Stimulated activated CD4-positive, alpha-beta T cell treated with anti-CD3 and anti-CD28 coated beads, Interleukin-12 subunit alpha, Interleukin-12 subunit beta, amount 100 ng/mL, for 24 hours (primary cell): Measurements from ENCODE around the gene P2RX4.
"Not testable (repeated sequence)": the region's sequence is repeated elsewhere in the genome, so short reads cannot be mapped to it uniquely, and the experiment has no call there.

Experiments used
- DNase-seq, 2 experiments: peaks; one replicate each; pipeline ENCODE4 v3.0.0-alpha.2; 2020; ENCODE audit warnings: low read depth in 2 of 2

Gene P2RX4

DNA sequence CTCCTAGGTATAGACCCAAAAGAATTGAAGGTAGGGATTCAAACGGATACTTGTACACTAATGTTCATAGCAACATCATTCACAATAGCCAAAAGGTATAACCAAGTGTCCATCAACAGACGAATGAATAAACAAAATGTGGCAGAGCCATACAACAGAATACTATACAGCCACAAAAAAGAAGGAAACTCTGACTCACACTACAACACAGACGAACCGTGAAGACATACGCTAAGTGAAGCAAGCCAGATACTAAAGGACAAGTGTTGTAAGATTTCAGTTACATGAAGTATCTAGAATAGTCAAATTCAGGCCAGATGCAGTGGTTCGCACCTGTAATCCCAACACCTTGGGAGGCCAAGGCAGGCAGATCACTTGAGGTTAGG, 67.4 kb downstream of the P2RX4 start:
- DNase-seq: no peak

- no peak for DNase-seq
Observed at GRCh38 chr12:121278169-121279070, 68.5 kb downstream of the P2RX4 start.

DNA sequence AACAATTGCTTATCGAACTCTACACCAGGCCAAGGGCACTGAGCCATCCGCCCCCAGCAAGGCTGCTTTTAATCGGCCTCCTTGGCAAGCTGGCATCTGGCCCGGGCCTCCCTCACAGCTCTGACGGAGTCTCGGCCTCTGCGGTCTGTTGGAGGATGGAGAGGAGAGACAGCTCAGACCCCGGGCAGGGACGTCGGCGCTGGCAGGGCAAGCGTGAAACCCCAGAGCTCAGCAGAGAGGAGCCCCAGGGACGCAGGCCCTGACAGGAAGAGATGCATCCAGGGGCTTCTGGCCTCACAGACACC, 69.1 kb downstream of the P2RX4 start:
- no peak for DNase-seq

DNA sequence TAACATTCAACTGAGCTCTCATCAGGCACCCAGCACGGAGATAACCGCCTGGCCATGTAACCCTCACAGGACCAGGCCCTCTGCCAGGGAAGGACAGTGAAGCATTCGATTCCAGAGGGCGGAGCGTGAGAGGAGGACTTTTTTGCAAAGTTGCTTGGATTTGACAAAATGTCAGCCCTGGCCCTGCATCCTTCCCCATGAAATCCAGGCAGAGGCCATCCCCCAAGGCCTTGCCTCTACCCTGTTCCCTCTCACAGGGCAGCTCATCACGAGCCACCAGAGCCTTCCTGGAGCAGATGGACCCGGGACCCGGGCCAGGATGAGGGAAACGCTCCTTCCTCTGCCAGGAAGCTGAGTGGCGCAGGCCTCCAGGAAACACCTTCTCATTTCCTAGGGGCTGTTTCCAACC, 69.6 kb downstream of the P2RX4 start:
- no peak for DNase-seq

DNA sequence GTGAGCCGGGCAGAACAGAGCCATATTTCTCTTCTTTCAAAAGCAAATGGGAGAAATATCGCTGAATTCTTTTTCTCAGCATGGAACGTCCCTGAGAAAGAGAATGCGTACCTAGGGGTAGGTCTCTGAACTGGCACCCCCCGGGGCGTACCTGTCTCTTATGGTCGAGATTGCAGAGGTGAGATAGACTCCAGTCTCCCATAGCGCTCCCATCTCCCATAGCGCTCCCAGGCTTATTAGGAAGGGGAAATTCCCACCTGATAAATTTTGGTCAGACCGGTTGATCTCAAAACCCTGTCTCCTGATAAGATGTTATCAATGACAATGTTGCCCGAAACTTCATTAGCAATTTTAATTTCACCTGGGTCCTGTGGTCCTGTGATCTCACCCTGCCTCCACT, 70.6 kb downstream of the P2RX4 start:
- DNase-seq: not testable (repeated sequence)

DNA sequence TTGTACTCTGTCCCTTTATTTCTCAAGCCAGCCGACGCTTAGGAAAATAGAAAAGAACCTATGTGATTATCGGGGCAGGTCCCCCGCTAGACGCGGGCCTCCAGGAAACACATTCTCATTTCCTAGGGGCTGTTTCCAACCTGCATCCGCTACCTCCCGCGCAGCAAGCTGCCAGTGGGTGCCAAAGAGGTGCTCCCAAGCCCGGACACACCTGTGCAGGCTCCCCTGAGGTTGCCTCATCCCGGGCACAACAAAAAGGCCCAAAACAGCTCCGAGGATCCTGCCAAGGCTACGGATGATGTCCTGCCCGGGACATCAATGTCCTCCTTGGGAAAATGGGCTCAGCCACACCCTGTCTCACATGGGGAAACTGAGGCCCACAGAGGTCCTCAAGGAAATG, 71.2 kb downstream of the P2RX4 start:
- not testable (repeated sequence) for DNase-seq

GRCh38 chr12:121282072-121282742, 72.3 kb downstream of the P2RX4 start:
- no peak for DNase-seq

DNA sequence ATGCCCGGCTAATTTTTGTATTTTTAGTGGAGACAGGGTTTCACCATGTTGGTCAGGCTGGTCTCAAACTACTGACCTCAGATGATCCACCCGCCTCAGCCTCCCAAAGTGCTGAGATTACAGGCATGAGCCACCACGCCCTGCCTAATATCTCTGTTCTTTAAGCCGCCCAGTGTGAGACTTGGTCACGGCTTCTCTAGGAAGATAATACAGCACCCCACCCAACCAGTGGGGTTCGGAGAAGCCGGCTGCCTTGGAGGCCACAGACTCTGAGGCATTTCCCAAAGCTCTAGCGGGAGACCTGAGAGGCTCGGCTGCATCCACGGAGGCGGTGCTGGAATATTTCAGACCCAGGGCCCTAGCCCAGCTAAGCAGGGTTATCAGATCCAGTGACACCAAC, 73.0 kb downstream of the P2RX4 start:
- not testable (repeated sequence) for DNase-seq

GRCh38 chr12:121283388-121283787, 73.5 kb downstream of the P2RX4 start:
- no peak for DNase-seq
